HFFc6 (cell line): ENCODE data around the gene CSKMT. TPM values are rescaled to one million over a fixed set of nuclear protein-coding genes. Genes with fewer than 3 reads are reported as not detected.
A peak's percentile ranks its signal among the peaks of the same experiment; 100 is the strongest.

Source experiments
- DNase-seq: peaks from one replicate; pipeline ENCODE4 v3.0.0-alpha.2; 2018
- H3K27ac Mint-ChIP-seq: 2 replicates; pipeline ENCODE4 v1.8.0; 2020; ENCODE audit warnings: mild to moderate bottlenecking, mixed read lengths
- H3K27me3 Mint-ChIP-seq: 2 replicates; pipeline ENCODE4 v1.8.0; 2021; ENCODE audit warnings: mild to moderate bottlenecking, moderate library complexity, mixed read lengths; ENCODE audit not compliant: insufficient read depth
- H3K36me3 Mint-ChIP-seq: 2 replicates; pipeline ENCODE4 v1.8.0; 2021; ENCODE audit warnings: low read depth, mixed read lengths
- H3K4me1 Mint-ChIP-seq: 2 replicates; pipeline ENCODE4 v1.8.0; 2020; ENCODE audit warnings: low read depth, mixed read lengths
- H3K4me3 Mint-ChIP-seq: 2 replicates; pipeline ENCODE4 v1.8.0; 2020; ENCODE audit warnings: mild to moderate bottlenecking, moderate library complexity, mixed read lengths
- H3K9me3 Mint-ChIP-seq: 2 replicates; pipeline ENCODE4 v1.8.0; 2020; ENCODE audit warnings: mild to moderate bottlenecking, mixed read lengths
- total RNA-seq, 6 experiments: library from RNA; stranded (reverse); fragmentation: NEBNext Ultra II Directional; extraction: Animal tissue kit (Norgen Biotek cat#: 25700); gene quantifications; 2 replicates in 1 of 6; 3 replicates in 5 of 6; pipeline ENCODE4 v1.2.3, GENCODE V29; 2021
- TF ChIP-seq, protein P1 (sequence below): fragments of 200-600 bp; sonication (generic); IDR thresholded peaks from 2 replicates; pipeline ENCODE4 v1.5.0; 2021; ENCODE audit warnings: antibody characterized with exemption, mild to moderate bottlenecking

CSKMT gene
- total RNA-seq, 6 experiments from 2014 or later, result 12.3 to 23.6 (median 17.2) TPM

- DNase-seq, result no peak
- TF ChIP-seq, protein P1, sequence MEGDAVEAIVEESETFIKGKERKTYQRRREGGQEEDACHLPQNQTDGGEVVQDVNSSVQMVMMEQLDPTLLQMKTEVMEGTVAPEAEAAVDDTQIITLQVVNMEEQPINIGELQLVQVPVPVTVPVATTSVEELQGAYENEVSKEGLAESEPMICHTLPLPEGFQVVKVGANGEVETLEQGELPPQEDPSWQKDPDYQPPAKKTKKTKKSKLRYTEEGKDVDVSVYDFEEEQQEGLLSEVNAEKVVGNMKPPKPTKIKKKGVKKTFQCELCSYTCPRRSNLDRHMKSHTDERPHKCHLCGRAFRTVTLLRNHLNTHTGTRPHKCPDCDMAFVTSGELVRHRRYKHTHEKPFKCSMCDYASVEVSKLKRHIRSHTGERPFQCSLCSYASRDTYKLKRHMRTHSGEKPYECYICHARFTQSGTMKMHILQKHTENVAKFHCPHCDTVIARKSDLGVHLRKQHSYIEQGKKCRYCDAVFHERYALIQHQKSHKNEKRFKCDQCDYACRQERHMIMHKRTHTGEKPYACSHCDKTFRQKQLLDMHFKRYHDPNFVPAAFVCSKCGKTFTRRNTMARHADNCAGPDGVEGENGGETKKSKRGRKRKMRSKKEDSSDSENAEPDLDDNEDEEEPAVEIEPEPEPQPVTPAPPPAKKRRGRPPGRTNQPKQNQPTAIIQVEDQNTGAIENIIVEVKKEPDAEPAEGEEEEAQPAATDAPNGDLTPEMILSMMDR, result no peak
- H3K27ac Mint-ChIP-seq, result peak overlapping the region; percentile 95
- H3K27me3 Mint-ChIP-seq, result peaks cover 5% of the 10 kb centered on the region
- peak overlapping the region; percentile 91 for H3K4me3 Mint-ChIP-seq
- peaks cover 41% of the 10 kb centered on the region for H3K4me1 Mint-ChIP-seq
- H3K9me3 Mint-ChIP-seq, result no peaks in the 10 kb centered on the region
- H3K36me3 Mint-ChIP-seq, result peaks cover 29% of the 10 kb centered on the region
Observed at GRCh38 chr11:62708392-62708791, 43.3 kb downstream of the CSKMT start.

GRCh38 chr11:62708793-62709192 lies 43.7 kb downstream of the CSKMT start:
- Mint-ChIP-seq H3K4me1 (peaks cover 44% of the 10 kb centered on the region), H3K4me3 (peak overlapping the region; percentile 91), H3K9me3 (no peaks in the 10 kb centered on the region), H3K27me3 (peaks cover 5% of the 10 kb centered on the region), H3K36me3 (peaks cover 32% of the 10 kb centered on the region), H3K27ac (peak overlapping the region; percentile 95)
- TF ChIP-seq, protein P1, result no peak
- no peak for DNase-seq

- TF ChIP-seq, protein P1, result peak; percentile 23; the same call in 1 of the 2 replicates
- H3K36me3 Mint-ChIP-seq, result peaks cover 32% of the 10 kb centered on the region
- H3K4me3 Mint-ChIP-seq, result peak overlapping the region; percentile 91
- H3K9me3 Mint-ChIP-seq, result no peaks in the 10 kb centered on the region
- H3K4me1 Mint-ChIP-seq, result peaks cover 44% of the 10 kb centered on the region
- peaks cover 5% of the 10 kb centered on the region for H3K27me3 Mint-ChIP-seq
- peak; percentile 96 for DNase-seq
- H3K27ac Mint-ChIP-seq, result peak overlapping the region; percentile 95
Observed at GRCh38 chr11:62709247-62710000, 44.3 kb downstream of the CSKMT start.

DNA sequence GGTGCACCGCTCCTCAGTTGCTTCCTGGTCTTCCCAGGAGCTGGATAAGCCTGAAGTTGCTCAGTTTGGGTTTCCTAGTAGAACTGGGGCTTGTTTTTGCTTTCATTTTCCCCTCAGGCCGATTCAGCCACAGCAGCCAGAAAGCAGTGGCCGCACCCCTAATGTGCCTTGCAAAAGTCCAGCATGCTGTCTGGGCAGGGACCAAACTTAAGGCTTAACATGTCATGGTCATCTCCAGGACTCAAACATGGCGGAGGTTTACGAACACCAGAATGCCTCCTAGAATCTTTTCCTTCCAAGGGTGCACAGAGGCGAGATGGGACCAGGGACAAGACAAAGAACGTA lies 44.9 kb downstream of the CSKMT start:
- peak overlapping the region; percentile 91 for H3K4me3 Mint-ChIP-seq
- H3K27me3 Mint-ChIP-seq, result peaks cover 5% of the 10 kb centered on the region
- peak overlapping the region; percentile 95 for H3K27ac Mint-ChIP-seq
- H3K9me3 Mint-ChIP-seq, result no peaks in the 10 kb centered on the region
- H3K36me3 Mint-ChIP-seq, result peaks cover 32% of the 10 kb centered on the region
- DNase-seq, result no peak
- H3K4me1 Mint-ChIP-seq, result peaks cover 43% of the 10 kb centered on the region
- TF ChIP-seq, protein P1, result no peak

DNA sequence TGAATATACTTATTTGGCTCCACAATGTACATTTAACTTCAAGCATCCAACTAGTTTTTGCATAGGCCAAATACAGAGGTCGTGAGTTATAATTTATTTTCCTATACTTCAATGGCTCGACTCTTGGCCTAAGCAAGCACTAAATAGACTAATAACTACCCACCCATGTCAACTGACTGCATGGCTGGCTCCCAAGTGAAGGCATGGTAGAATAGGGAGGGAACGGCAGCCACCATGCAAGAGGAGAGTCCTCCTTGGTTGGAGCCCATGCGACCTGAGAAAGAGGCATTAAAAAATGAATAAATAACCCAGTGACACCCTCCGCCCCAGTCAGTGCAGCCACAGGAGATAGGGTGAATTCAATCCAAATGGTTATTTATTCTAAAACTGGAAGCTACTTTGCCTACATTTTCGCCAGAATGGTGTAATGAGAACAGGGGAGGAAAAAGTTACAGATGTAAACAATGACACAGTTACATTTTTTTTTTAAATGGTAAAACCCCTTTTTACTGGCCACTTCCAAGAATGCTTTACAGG lies 47.2 kb downstream of the CSKMT start:
- Mint-ChIP-seq H3K9me3 (no peaks in the 10 kb centered on the region), H3K27me3 (peaks cover 5% of the 10 kb centered on the region), H3K4me3 (no peak overlapping the region), H3K4me1 (peaks cover 24% of the 10 kb centered on the region), H3K27ac (no peak overlapping the region), H3K36me3 (peaks cover 39% of the 10 kb centered on the region)
- TF ChIP-seq, protein P1, result no peak
- no peak for DNase-seq
